Measurements from ENCODE around the gene LRP5. TPM values are rescaled to one million over a fixed set of nuclear protein-coding genes. Genes with fewer than 3 reads are reported as not detected.
"Not testable (repeated sequence)": the region's sequence is repeated elsewhere in the genome, so short reads cannot be mapped to it uniquely, and the experiment has no call there.

The LRP5 gene
- total RNA-seq, 3 donors from 2014 or later, result 7.7 to 8.5 (median 7.9) TPM

DNA sequence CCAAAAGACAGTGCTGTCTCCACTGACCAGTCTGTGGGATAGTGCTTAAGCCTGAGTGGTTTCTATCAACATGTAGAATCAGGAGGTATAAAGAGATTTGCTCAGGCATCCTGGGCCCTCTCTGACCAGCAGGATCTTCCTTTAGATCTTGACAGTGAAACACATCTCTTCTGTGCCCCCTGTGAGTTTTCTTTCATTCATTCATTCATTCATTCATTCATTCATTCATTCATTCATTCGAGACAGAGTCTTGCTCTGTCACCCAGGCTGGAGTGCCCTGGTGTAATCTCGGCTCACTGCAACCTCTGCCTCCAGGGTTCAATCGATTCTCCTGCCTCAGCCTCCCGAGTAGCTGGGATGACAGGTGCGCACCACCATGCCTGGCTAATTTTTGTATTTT lies 121.8 kb downstream of the LRP5 start:
- peaks cover 12% of the 10 kb centered on the region for H3K9me3 Mint-ChIP-seq
- not testable (repeated sequence) for H3K4me3 Mint-ChIP-seq; H3K4me1 Mint-ChIP-seq (ENCODE audit: low read depth); DNase-seq; H3K36me3 Mint-ChIP-seq (ENCODE audit: insufficient read depth); ATAC-seq; H3K27me3 Mint-ChIP-seq (ENCODE audit: low read depth)

DNA sequence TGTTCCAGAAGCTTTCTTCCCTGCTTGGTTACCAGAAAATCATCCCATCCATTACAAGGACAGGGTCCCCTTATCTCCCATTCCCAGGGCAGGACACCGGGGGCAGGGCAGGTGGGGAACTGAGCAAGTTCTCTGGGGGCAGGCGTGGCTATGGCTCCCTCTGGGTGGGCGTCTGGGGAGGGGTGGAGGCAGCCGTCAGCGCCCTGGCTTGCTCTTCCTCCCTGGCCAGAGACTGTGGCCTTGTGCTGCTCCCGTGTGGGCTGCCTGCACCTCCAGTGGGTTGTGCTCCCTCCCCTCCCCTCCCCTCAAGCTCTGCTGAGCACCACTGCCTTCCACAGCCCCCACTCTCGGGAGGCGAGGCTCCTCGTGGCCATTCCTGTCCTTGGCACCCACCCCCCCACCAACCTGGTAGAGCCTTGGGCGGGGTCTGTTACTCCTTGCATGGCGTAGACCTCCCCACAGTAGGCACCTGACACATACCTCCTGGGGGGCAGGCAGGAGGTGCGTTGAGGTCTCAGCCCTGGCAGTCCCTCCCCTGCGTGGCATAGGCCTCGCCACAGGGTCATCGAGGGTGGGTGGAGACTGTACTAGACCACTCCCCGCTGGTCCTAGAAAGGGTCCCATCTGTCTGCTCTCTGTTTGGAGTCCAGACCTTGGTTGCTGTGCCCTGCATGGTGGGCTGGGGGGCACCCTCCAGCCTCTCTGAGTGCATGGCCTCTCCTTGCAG lies 123.9 kb downstream of the LRP5 start:
- Mint-ChIP-seq H3K9me3 (no peaks in the 10 kb centered on the region), H3K27me3 (ENCODE audit: low read depth) (no peaks in the 10 kb centered on the region), H3K4me1 (ENCODE audit: low read depth) (no peaks in the 10 kb centered on the region), H3K36me3 (ENCODE audit: insufficient read depth) (no peaks in the 10 kb centered on the region), H3K4me3 (no peak overlapping the region)
- no peak for ATAC-seq
- DNase-seq, result no peak

DNA sequence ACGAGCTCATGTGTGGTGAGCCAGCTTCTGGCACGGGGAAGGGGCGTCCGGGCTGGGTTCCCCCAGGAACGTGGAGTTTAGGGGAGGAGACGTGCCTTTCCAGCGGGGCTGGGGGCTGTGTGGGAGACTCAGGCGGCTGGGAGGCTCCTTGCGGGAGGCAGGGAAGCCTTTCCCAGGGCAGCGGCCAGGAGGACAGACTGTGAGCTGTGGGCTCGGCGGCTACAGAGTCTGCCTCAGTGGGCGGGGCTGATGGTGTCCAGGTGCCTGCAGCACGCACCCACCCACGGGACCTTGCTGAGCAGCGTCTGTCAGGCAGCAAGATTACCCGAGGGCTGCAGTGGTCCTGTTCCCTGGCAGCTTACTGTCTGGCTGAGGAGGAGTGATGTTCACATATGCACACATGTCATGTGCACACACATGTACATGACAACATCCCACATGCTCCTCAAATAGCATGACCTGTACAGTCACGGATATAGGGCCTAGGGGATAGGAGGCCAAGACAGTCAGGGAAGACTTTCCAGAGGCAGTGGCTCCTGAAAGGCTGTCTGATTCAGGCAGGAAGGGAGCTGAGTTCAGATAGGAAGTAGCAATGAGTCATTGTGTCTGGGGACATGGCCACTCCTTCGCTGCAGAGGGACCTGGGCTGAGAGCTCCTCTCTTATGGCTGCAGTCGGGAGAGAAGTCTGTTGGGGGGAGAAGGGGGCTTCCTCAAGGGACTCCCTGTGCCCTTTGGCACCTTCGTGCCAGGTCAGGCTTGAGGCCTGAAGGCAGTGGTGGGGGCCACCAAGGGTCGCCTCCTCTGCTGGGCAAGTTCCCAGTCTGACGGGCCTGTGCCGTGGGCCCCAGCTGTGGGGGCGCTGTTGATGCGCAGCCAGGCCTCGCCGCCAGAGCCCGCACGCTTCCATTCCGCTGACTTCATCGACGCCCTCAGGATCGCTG lies 124.9 kb downstream of the LRP5 start:
- H3K27me3 Mint-ChIP-seq (ENCODE audit: low read depth), result no peaks in the 10 kb centered on the region
- H3K4me3 Mint-ChIP-seq, result no peak overlapping the region
- H3K36me3 Mint-ChIP-seq (ENCODE audit: insufficient read depth), result no peaks in the 10 kb centered on the region
- no peaks in the 10 kb centered on the region for H3K9me3 Mint-ChIP-seq
- ATAC-seq, result no peak
- H3K4me1 Mint-ChIP-seq (ENCODE audit: low read depth), result no peaks in the 10 kb centered on the region
- DNase-seq, result no peak

DNA sequence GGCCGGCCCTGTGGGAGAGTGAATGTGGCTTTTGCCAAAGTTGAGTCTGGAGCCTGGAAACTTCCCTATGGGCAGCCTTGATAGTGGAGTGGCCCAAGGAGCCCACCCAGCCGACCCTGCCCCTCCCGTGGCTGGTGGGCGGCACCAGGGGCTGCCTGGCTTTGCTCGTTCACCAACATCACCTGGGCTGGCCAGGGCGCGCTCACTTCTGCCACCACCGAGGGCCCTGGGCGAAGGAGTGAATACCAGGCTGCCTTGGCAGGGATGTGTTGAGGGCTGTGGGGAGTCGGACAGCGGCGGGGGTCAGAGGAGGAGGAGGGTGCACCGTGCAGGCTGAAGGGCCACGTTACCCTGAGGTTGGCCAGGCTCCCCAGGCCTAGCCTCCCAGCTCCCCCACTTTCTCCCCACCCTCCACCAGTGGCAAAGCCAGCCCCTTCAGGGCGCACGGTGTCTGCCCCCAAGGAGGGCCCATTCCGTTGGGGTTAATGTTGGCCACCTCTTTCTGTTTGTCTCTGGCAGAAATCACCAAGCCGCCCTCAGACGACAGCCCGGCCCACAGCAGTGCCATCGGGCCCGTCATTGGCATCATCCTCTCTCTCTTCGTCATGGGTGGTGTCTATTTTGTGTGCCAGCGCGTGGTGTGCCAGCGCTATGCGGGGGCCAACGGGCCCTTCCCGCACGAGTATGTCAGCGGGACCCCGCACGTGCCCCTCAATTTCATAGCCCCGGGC lies 125.7 kb downstream of the LRP5 start:
- H3K27me3 Mint-ChIP-seq (ENCODE audit: low read depth), result no peaks in the 10 kb centered on the region
- no peaks in the 10 kb centered on the region for H3K36me3 Mint-ChIP-seq (ENCODE audit: insufficient read depth)
- no peak overlapping the region for H3K4me3 Mint-ChIP-seq
- ATAC-seq (no peak), DNase-seq (no peak)
- H3K4me1 Mint-ChIP-seq (ENCODE audit: low read depth), result no peaks in the 10 kb centered on the region
- no peaks in the 10 kb centered on the region for H3K9me3 Mint-ChIP-seq

DNA sequence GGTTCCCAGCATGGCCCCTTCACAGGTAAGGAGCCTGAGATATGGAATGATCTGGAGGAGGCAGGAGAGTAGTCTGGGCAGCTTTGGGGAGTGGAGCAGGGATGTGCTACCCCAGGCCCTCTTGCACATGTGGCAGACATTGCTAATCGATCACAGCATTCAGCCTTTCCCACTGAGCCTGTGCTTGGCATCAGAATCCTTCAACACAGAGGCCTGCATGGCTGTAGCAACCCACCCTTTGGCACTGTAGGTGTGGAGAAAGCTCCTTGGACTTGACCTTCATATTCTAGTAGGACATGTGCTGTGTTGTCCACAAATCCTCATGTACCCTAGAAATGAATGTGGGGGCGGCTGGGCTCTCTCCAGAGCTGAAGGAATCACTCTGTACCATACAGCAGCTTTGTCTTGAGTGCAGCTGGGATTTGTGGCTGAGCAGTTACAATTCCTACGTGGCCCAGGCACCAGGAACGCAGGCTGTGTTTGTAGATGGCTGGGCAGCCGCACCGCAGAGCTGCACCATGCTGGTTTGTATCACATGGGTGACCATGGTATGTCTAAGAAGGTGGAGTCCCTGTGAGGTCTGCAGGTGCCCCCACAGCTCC lies 126.4 kb downstream of the LRP5 start:
- Mint-ChIP-seq H3K4me3 (no peak overlapping the region), H3K36me3 (ENCODE audit: insufficient read depth) (no peaks in the 10 kb centered on the region), H3K27me3 (ENCODE audit: low read depth) (no peaks in the 10 kb centered on the region), H3K4me1 (ENCODE audit: low read depth) (no peaks in the 10 kb centered on the region), H3K9me3 (no peaks in the 10 kb centered on the region)
- DNase-seq, result no peak
- ATAC-seq, result no peak

DNA sequence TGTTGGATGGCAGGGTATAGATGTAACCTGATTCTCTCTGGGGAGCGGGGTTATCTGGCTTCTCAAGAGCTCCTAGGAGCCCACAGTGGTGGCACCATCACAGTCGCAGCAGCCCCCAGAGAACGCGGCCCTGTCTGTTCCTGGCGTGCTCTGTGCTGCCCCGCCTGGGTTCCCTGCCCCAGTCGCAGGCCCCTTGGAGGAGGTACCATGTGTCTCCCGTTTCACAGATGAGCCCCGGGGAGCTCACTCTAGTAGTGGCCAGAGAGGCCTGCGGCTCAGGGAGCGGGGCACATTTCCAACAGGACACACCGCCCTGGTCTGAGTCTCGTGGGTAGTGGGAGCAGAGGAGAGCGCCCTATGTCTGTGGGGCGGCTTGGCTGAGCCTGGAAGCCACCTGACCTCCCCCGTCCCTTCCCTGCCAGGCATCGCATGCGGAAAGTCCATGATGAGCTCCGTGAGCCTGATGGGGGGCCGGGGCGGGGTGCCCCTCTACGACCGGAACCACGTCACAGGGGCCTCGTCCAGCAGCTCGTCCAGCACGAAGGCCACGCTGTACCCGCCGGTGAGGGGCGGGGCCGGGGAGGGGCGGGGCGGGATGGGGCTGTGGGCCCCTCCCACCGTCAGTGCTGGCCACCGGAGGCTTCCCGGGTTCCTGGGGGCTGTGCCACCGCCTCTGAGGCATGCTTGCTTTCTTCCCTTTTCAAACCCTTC lies 127.1 kb downstream of the LRP5 start:
- H3K27me3 Mint-ChIP-seq (ENCODE audit: low read depth), result no peaks in the 10 kb centered on the region
- ATAC-seq (no peak), DNase-seq (no peak)
- no peaks in the 10 kb centered on the region for H3K4me1 Mint-ChIP-seq (ENCODE audit: low read depth)
- no peak overlapping the region for H3K4me3 Mint-ChIP-seq
- H3K36me3 Mint-ChIP-seq (ENCODE audit: insufficient read depth), result no peaks in the 10 kb centered on the region
- H3K9me3 Mint-ChIP-seq, result no peaks in the 10 kb centered on the region

DNA sequence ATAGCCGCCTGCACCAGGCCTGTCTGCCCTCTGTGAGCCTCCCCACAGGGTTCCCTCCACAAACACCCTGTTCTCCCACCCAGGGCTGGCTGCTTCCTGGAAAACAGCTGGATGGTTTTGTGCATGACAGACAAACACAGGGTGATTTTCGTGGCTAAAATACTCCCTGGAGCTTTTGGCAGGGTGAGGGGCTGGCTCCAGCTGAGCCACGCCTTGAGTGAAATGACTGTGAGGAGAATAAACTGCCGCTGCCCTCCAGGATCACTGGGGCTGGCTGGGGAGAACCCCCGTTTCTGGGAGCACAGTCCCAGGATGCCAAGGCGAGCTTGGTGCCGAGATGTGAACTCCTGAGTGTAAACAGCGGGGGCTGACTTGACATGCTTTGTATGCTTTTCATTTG lies 127.8 kb downstream of the LRP5 start:
- DNase-seq (no peak), ATAC-seq (no peak)
- no peak overlapping the region for H3K4me3 Mint-ChIP-seq
- H3K9me3 Mint-ChIP-seq, result no peaks in the 10 kb centered on the region
- no peaks in the 10 kb centered on the region for H3K36me3 Mint-ChIP-seq (ENCODE audit: insufficient read depth)
- no peaks in the 10 kb centered on the region for H3K27me3 Mint-ChIP-seq (ENCODE audit: low read depth)
- no peaks in the 10 kb centered on the region for H3K4me1 Mint-ChIP-seq (ENCODE audit: low read depth)

DNA sequence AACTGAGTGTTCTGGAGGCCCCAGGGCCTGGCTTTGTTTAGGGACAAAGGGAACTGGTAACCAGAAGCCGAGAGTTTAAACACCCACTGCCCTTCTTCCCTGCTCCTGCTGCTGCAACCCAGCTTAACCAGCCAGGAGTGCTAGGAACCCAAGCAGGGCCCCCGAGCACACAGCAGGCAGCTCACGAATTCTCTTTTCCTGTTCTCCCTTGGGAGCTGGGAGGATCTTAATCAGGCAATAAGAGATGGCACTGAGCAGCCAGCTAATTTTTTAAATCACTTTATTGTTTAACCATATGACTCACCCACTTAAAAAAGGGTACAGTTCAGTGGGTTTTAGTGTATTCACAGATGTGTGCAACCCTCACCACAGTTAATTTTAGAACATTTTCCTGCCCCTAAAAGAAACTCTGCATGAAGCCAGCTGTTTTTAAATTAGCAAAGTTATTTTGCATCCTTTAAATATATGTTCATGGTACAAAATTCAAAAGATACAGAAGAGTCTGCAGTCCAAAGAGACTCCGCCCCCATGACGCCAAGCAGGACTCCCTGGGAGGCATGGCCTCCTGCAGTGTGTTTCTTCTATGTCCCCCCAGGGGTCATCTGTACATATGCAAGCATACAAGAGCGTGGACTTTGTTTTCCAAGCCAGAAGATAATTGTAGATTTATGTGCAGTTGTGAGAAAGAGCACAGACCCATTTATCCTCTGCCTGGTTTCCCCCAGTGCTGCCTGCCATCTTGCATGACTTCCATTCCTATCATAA lies 129.3 kb downstream of the LRP5 start:
- Mint-ChIP-seq H3K36me3 (ENCODE audit: insufficient read depth) (no peaks in the 10 kb centered on the region), H3K4me3 (no peak overlapping the region), H3K4me1 (ENCODE audit: low read depth) (no peaks in the 10 kb centered on the region), H3K9me3 (no peaks in the 10 kb centered on the region), H3K27me3 (ENCODE audit: low read depth) (no peaks in the 10 kb centered on the region)
- DNase-seq, result no peak
- no peak for ATAC-seq

DNA sequence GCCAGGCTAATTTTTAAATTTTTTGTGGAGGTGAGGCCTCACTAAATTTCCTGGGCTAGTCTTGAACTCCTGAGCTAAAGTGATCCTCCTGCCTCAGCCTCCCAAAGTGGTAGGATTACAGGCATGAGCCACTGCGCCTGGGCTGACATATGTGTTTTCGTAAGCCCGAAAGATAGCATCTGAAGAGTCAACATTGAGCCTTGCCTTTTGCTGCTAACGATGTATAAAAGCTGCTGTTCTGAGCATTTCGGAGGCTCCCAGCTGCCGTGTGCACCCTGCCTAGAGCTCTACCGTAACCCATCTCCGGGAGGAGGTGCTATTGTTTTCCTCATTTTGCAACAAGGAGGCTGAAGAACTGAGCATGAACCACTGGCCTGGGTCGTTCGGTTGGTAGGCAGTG lies 130.0 kb downstream of the LRP5 start:
- Mint-ChIP-seq H3K9me3 (no peaks in the 10 kb centered on the region), H3K4me3 (no peak overlapping the region), H3K4me1 (ENCODE audit: low read depth) (peaks cover 2% of the 10 kb centered on the region), H3K36me3 (ENCODE audit: insufficient read depth) (no peaks in the 10 kb centered on the region), H3K27me3 (ENCODE audit: low read depth) (no peaks in the 10 kb centered on the region)
- ATAC-seq, result no peak
- no peak for DNase-seq

DNA sequence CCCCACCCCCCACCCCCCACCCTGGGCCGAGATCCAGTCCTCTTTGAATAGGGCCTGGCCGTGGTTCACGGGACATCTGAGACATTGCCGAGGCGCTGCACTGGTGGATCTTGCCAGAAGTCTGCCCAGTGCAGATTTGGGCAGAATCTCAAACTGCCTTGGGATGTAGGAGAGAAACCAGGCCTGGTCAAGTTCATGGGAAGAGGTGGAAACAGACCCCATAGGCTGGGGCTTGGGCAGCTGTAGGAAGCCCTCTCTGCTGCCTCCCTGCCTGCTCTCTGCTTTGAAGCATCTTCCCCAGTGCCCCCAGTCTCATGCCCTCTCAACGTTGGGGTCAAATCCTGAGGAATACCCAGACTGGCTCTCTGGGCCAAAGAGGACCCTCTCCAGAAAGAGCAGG lies 132.2 kb downstream of the LRP5 start:
- no peaks in the 10 kb centered on the region for H3K9me3 Mint-ChIP-seq
- DNase-seq (no peak), ATAC-seq (no peak)
- no peaks in the 10 kb centered on the region for H3K27me3 Mint-ChIP-seq (ENCODE audit: low read depth)
- no peak overlapping the region for H3K4me3 Mint-ChIP-seq
- no peaks in the 10 kb centered on the region for H3K36me3 Mint-ChIP-seq (ENCODE audit: insufficient read depth)
- peaks cover 7% of the 10 kb centered on the region for H3K4me1 Mint-ChIP-seq (ENCODE audit: low read depth)

DNA sequence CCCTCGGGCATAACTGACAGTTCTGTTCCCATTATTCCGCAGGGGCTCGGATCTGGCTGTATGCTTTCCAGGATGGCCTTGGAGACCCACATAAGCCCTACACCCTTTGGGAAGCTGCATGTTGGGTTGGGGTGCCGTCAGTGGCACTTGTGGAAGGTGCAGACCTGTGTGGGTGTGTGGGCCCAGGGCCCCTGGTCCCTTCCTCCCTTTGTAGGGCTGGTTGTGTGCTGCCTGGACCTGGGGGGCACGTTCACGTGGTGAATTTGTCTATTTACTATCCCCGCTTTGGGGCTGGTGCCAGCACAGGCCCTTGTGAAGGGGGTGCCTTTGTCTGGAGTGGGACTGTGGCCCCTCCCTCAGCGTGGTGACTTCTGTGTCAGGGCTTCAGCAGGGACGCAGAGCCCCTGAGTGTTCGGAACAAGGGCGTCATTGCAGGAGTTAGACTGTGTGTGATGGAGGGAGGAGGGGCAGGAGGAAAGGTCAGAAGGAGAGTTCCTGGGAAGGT lies 133.2 kb downstream of the LRP5 start:
- Mint-ChIP-seq H3K36me3 (ENCODE audit: insufficient read depth) (no peaks in the 10 kb centered on the region), H3K4me1 (ENCODE audit: low read depth) (peaks cover 7% of the 10 kb centered on the region), H3K9me3 (no peaks in the 10 kb centered on the region), H3K27me3 (ENCODE audit: low read depth) (no peaks in the 10 kb centered on the region), H3K4me3 (no peak overlapping the region)
- DNase-seq, result no peak
- ATAC-seq, result no peak

DNA sequence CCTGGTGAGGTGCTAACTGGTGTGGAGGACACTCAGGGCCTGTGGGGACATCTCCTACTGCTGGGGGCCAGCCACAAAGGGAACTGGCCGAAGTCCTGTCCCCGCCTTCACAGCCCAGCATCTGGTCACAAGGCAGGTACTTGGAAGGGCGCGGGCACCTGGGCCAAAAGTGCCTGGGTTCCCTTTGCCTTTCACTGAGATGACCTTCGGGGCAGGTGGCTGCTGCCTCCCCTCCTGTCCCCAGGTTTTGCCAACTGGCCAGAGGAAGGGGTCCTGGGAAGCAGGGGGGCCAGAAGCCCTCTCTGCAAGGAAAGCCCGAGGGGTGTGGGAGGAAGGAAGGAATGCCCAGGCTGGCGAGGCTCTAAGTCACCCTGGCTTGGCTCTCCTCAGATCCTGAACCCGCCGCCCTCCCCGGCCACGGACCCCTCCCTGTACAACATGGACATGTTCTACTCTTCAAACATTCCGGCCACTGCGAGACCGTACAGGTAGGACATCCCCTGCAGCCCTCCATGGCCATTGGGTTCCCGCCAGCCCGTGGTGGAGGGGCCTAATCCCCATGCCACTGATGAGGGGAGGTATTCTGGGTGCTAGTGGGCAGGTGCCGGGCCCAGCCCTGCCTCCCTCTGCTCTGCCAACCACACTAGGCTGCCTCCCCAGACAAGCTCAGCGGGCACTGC lies 133.8 kb downstream of the LRP5 start:
- Mint-ChIP-seq H3K4me1 (ENCODE audit: low read depth) (peaks cover 7% of the 10 kb centered on the region), H3K27me3 (ENCODE audit: low read depth) (no peaks in the 10 kb centered on the region), H3K9me3 (no peaks in the 10 kb centered on the region), H3K4me3 (no peak overlapping the region), H3K36me3 (ENCODE audit: insufficient read depth) (no peaks in the 10 kb centered on the region)
- ATAC-seq, result no peak
- no peak for DNase-seq
